EH (cell line): ENCODE data around the gene ETV3.

Source experiments
- DNase-seq: peaks from one replicate; pipeline ENCODE4 v3.0.0-alpha.2; 2015; ENCODE audit warnings: low read depth

The ETV3 gene

DNA sequence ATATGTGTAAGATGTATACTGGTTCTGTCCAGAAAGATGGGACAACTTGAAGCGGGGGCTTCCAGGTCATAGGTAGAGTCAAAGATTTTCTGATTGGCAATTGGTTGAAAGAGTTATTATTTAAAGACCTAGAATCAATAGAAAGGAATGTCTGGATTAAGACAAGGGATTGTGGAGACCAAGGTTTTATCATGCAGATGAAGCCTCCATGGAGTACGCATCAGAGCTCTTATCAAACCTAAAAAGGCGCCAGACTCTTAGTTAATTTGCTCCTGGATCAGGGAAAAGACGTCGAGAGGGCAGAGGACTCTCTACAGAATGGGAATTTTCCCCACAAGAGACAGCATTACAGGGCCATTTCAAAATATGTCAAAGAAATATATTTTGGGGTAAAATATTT, 23.7 kb upstream of the ETV3 start:
- DNase-seq = no peak

DNA sequence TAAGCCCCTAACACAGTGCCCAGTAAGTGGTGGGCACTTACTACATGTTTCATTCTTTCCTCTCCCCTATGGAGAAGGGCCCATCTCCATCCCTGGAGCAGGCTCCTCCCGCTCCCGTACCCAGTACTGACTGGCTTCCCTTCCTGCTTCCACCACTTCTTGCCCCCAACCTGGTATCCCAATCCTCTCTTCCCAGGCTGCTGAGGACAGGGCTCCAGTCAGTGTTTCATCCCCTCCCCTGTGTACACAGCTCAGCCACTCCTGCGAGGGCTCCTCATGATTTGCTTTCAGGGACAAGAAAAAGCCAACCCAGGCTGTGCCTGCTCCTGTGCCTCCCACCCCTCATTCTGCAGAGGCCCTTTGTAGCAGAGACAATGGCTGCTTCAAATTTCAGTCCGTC, 20.8 kb upstream of the ETV3 start:
- no peak for DNase-seq

DNA sequence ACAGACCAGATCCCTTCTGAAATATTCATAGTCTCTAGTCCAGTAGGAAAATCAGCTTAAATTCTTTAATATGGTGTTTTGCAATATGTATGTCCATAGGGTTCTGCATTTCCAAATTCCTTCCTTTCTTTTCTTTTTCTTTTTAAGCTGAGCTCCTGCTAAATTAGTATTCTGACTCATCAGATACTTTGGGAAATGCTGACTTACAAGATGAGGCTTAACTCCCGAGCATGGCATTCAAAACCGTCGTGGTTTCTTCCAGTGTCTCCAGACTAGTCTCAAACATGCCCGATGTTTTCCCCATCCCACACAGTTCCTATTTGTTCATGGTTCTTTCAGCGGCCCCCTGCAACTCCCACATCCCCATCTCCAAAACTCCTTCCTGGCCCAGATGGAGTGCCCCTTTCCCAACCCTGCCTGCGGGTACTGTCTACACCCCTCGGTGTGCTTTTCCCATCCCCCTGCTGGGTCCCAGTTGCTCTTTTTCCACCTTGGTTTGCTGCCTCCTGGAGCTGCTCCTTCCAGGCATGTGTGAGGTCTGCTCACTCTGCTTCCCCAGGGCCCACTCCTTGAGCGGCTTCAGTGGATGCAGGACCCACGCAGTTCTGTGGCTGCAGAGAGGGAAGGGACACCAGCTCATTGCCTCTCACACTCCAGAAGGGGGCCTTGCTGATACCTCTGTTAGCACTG, 19.5 kb upstream of the ETV3 start:
- DNase-seq = peak; percentile 68

DNA sequence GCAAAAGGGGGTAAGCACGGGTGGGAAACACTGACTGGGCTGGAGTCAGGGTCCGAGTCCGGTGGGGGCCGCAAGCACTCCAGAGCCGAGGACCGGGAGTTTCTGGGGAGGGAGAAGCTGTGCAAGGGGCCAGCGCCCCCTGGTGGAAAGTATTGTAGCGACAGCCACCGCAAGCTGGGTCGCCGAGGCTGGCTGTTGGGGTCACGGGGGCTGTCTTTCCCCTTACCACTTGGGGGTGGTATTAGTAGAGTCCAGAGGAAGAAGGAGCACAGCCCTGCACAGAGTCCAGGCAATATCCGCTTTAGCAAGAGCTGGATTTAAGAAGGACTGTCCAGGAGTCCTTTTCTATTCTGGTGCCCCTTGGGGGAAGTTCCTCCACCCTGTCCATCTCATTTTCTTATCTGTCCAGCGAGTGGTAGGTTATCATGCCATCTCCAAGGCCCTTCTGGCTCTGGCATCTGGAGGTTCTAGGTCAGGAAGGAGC, 17.9 kb upstream of the ETV3 start:
- peak; percentile 67 for DNase-seq

DNA sequence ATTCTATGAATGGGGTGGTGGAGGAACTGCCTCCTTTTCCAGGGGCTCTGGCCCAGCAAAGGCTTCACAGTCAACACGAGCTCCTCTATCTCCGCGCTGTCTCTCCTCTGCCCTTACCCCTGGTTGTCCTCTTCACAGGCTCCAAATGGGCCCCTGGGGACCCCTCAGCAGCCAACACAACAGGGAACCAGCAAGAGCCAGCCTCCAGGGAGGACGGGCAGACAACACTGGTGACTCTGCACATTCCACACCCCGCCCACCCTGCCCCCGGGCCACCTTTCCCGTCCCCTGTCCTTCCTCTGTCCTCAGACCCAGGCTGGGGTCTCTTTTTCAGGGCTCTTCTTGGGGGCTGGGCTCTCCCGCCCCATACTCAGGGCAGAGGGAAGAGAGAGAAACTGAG, 17.5 kb upstream of the ETV3 start:
- DNase-seq = no peak

DNA sequence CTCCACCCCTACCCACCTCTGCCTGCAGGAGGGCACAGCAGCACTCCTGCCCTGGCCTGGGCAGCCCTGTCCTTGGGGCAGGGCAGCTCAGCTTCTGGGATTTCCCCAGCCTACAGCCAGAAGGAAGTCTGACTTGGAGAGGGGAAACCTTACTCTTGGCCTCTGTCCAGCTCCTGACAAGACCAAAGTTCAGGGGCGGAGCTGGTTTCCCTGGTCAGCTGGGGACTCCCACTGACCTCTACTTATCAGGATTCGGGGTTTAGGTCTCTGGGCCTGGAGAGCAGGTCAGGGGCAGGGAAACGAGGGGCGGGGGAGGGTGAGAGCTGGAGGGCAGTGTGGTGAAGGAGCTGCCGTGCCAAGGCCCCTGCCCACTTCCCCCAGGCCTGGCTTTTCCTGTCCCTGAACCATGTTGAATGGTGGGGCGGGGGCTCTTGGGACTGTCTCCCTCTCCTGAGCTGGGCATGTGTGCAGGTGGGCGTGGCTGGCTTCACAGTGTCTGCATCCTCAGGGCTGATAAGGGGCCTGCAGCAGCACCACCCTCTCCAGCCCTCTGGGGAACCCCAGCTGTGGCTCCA, 16.8 kb upstream of the ETV3 start:
- peak; percentile 40 for DNase-seq

DNA sequence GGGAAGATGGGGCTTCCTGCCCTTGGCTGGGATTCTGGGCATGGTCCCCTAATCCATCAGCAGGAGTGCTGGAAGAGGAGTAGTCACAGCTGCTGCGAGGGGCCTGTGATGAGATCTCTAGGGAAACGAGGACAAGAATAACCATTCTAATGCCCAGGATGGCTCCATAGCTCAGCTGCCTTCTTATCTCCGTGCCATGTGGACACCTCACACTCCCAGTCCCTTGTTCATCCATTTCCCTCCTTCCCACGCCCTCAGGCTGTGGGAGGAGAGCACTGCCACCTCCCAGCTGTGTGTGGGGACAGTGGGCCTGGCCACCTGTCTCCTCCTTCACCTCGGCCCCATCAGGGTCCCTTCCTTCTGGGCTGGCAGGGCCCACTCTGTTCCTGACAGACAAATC, 16.1 kb upstream of the ETV3 start:
- DNase-seq = no peak

DNA sequence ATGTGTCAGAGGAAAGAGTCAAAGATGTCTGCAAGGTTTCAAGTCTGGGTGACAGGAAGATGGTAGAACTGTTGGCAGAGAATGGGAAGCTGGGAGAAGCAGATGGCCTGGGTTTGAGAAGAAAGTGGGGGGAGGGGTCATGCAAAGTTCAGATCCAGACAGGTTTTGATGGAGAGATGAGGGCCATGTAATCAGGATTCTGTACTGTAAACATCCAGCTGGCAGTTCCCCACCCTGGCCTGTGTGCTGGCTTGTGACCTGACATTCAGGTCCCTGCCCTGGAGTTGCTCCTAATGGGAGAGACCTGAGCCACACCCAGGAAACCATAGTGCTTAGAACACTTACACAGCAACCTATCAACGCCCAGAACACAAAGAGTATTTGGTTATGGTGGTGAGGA, 15.6 kb upstream of the ETV3 start:
- no peak for DNase-seq

DNA sequence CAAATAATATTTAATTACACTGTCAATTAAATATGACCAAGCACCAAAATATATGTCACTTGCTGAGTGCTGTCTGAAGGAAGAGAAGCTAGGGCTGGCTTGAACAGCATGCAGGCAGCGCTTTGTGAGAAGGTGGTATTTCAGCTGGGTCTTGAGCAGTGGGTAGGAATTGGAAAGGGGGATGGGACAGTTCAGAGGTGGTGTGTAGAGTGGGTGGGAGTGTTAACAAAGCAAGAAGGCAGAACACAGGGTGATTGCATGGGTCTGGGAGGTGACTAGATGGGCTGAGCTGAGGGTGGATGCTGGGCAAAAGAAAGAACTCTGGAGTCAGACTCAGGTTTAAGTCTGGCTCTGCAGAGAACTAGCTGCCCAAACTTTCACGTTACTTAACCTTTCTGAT, 14.3 kb upstream of the ETV3 start:
- no peak for DNase-seq

DNA sequence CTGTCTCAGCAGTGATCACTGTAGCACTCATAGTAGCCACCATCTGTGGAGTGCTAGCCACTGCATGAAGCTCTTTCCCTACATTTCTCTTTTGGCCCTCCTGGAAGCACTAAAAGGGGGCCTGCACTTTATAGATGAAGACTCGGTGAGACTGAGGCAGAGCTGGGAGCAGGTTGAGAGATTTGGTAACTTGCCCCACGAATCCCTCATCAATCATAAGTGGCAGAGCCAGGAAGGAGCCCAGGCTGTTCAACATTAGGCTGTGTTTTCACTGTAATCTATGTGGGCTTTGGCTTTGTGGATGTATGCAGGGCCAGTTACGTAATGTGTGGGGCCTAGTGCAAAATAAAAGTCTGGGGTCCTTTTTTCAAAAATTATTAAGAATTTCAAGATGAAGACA, 13.3 kb upstream of the ETV3 start:
- no peak for DNase-seq

DNA sequence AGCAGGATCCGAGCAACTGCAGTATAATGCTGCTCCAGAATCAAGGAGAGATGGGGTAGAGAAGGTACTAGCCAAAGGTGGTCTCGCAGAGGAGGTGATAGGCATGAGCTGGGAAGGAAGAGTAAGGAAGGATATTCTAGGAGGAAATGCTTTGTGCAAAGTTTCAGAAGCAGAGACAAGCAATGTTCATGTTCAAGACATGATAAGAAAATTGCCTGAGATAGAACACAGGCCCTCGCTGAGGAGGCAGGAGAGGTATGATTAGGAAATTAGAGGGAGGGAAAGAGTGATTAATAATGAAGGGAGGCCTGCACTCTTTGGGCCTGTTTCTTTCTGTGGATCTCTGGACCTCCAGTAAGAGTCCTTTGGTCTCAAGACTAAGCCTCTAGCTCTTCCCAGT, 12.9 kb upstream of the ETV3 start:
- no peak for DNase-seq

DNA sequence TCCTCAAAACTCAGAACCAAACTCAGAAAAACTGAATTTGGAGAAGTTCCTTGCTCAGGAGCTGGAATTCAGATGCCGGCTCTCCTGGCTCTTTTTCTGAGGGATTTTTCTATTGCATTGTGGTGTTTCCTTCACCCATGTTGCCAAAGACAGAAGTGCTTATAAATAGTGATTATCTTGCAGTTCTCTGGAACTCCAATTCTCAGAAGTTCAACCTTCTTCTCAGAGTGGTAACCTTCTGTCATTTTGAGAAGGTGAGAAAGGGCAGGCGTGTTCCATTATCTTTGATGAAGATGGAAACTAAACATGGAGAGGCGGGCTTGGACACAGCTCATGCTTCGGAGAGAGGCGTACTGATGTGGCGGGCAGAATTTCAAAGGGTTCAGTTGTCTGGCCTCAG, 12.4 kb upstream of the ETV3 start:
- DNase-seq = no peak

DNA sequence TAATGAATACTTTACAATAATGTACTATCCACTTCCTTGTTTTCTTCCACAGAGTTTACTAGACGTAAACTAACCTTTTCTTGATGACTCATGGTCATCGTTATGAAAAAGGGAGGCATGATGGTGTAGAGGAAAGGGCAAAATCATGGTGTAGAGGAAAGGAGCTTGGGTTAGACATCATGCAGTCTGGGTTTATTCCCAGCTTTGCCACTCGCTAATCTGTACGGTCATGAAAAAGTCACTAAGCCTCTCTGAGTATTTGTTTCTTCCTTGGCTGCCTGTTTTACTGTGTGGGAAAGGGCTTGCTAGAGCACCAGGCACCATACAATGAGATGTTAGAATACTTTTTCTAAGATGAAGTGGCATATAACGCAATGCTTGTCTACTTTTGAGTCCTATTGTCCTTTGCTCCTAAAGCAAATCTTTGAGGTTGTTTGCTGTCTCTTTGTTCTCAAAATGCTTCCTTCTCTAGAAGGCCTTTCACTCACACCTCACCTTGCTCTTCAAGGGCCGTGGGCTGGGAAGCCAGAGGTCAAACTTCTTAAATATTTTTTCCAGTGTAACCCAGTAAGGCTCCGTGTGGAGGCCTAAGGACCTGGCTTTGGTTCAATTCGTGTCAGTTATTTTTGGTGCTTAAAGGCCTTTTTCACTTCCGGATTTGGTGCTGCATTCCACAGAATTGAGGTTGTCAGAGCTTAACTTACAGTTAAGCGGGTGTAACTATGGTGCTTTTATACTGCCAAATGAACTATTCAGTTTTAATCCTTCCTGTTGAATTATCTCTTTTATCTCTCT, 9.9 kb upstream of the ETV3 start:
- DNase-seq = peak; percentile 69

DNA sequence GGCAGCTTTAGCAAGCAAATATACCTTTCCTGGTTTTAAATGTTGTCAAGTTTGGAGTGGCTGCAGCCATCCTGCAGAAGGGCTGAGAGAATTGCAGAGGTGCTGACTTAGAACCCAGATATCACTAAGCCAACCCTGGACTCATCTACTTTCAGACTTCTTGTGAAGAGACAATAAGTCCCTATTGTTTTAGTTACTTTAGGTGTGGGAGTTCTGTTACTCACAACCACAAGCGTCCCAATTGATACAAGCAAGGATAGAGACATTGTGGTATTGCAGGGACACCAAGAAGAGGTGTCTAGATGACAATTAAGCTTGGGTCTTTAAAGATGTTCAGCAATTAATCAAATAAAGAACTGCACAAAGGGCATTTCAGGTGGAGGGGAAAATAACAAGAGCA, 8.8 kb upstream of the ETV3 start:
- no peak for DNase-seq

DNA sequence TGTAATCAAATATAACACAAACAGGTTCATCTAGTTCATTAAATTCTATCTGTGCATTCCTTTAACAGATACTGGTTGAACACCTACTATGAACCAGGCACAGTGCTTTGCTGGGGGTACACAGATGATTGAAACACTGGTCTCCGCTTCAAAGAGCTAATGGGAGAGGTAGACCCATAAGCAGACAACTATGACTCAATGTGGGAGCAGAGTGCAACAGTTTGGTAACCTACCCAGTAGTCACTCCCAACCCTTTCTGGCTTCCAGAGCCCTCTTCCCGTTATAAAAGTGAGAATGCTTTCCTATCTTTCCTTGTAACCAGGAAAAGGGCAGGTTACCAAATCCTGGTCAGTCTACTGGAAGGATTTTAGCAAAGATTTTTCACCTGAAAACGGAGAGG, 8.0 kb upstream of the ETV3 start:
- DNase-seq = no peak

DNA sequence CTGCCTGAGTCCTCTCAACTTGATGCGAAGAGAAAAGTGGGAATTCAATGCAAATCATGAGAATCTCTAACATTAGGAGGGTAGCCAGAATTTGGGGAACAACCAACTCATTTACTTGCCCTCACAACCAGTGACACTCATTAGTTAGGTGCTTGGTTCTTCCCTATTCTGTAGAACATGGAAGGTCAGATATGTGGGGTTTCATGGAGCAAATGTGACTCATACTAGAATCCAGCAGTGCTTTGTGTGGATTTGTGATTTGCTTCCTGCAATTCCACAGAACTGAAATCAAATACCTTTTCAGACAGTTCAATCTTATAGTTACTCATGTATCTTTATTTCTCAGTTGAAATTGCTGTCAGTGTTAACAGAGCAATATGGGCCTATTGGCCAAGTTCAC, 6.9 kb upstream of the ETV3 start:
- DNase-seq = peak; percentile 36

DNA sequence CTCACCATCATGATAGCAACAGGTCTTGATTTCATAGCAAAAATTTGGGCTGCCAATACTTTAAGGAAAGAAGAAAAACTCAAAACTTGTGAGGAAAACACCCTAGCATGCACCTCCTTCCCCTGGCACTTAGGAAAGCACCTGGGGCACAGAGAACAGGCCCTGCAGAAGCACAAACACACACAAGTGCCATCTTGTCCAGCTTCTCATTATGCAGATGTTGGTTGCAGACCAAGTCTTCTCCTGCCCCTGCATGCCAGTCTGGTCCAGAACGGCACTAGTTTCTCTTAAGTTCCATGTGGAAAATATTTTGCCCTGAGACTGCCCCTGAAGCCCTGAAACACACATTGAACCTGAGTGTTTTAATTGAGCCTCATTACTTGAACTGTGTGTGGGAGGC, 6.3 kb upstream of the ETV3 start:
- DNase-seq = no peak

DNA sequence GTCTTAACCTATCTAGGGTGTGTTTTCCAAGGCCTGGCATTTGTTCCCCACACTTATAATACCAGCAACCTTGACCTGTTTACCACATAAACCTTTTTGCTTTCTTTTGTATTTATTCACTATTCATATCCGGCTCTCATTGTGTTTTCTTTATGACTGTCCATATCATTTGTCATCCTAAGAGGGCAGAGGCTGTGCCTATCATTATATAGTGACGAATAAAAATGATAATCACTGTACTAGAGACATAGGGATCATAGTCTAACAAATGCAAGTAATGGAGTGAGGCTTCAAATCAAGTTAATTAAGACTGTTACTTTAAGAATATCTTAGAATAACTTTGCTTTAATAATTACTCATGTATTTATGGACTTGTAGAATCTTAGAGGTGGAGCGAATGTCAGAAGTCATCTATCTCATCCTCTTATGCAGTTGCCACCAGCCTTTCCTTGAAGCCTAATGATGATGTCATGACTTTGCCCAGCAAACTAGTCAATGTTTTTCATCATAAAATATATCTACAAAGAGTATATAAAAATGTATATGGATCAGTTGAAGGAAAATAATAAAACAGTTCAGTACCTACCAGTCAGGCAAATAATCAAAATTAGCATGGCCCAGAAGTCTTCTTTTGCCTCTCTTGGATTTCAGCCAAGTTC, 4.7 kb upstream of the ETV3 start:
- DNase-seq = no peak

DNA sequence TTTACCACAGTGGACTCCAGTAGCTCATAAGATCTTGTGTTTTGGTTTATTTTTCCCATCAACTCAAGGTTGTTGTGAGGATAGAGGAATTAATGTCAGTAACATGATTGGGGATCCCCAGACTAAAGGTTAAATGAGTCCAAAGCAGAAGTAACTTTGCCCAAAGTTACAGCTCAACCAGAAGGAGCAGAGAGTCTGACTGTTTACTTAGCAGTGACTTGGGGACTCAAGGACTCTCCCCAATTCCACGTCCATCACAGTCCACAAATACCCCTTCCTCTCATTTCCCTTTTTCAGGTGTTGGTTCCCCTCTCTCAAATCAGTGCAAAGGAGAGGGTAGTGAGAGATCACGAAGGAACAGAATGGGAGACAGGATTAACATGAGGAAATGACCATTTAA, 4.0 kb upstream of the ETV3 start:
- DNase-seq = no peak

DNA sequence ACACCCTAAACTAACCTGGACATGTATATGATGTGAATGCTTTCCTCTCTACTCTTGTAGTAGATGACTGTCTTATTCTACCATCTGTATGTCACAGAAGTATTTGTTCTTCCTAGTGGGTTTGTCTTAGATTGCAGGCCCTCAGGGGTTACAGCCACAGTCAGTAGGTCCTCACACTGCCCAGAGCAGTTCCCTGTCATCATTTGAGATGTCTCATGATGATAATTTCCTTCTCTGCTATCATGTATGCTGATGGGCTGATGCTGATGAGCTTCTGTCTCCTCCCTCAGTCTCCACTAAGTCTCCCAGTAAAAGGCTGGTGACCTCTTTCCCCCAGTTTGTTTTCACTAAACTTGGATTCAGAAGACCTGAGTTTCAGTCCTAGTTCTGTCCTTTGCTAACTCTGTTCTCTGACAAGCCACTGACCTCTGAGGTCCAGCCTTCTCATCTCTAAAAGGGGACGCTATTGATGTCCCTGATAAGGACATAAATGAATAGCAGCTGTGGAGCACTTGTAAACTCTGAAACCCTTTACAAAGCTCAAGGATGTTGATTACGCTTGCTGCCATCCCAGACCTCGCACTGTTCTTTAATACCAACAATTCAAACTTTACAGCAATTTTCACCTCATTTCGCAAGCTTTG, 3.1 kb upstream of the ETV3 start:
- no peak for DNase-seq

DNA sequence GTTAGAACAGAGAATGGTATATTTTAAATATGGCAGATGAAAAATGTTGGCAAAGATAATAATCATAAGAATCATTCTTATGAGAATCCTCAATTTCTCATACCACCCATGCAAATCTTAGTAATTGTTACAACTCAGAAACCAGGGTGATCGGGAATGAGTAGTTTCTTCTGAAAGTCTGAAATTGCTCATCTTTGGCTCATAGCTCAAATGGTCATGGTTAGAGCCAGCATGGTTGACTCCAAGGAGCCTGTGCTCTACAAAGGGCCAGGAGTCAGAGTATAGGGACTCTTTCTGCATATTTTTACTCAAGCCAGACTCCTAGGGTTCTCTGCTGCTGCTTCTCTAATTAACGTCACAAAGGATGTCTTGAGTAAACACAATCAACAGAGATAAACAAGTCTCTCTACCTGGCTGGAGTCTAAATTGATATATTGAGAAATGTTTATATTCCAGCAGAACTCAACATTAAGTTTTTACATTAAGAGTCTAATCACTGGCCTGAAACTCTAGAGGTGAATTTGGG, 1.9 kb upstream of the ETV3 start:
- DNase-seq = no peak

DNA sequence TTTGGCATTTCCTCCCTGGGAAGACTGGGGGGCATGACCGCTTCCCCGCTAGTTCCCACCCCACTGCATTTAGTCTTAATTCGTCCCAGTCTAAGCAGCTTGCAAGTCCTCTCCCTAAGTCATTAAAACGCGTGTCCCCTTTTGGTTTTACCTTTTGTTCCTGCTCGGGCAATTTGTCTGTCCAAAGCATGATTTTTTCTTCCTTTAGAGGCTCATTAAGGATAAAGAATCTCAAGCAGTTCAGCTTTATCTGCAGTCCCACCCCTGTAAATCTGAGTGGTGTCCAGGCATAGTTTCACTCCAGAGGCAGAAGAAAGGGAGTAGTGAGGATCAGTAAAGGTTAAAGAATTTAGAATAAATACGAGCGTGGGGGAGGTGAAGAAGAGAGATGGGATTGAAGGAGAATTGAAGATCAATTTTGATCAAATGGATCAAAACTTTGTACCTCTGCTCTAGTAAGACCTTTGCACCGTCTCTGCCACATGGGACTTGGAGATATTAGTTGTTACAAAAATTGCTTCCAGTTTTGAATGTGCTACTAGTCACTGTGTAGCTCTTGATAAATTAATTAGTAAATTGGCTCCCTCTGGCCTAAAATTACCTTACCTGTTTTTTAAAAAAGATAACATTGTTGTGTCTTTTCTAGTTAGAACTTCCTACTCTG, 989 bp upstream of the ETV3 start:
- peak; percentile 80 for DNase-seq
